Fibroblast of skin of right quadriceps (primary cell): ENCODE results near the gene OAS3.
"Not testable (repeated sequence)": the region's sequence is repeated elsewhere in the genome, so short reads cannot be mapped to it uniquely, and the experiment has no call there.

ENCODE experiments used
- DNase-seq: peaks from one replicate; pipeline ENCODE4 v3.0.0-alpha.2; 2013

Gene OAS3

DNA sequence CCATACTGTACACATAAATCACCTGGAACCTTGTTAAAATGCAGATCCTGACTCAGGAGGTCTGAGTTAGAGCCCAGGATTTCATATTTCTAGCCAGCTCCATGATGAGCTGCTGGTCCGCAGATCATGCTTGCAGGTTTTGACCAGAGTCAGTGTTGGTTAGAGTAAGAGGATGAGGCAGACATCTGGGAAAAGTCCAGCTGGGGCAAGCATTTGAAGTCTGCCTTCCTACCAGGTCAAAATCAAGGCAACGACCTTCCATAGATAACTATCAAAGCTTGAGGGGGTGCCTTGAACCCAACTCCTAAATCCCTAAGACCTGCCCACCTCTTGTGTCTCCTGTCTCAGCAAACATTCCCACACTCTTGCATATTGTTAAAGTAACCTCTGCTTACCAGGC, 49.3 kb downstream of the OAS3 start:
- no peak for DNase-seq

DNA sequence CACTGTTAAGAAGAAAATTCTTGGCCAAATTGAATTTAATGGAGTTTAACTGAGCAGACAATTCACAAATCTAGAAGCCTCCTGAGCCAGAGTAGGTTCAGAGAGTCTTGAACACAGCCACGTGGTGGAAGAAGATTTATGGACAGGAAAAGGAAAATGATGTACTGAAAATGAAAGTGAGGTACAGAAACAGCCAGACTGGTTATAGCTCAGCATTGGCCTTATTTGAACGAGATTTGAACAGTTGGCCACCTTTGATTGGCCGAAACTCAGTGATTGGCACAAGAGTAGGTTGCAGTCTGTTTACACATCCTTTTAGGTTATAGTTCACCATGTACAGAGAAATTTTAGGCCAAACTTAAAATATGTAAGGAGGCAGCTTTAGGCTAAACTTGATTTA, 50.0 kb downstream of the OAS3 start:
- no peak for DNase-seq

DNA sequence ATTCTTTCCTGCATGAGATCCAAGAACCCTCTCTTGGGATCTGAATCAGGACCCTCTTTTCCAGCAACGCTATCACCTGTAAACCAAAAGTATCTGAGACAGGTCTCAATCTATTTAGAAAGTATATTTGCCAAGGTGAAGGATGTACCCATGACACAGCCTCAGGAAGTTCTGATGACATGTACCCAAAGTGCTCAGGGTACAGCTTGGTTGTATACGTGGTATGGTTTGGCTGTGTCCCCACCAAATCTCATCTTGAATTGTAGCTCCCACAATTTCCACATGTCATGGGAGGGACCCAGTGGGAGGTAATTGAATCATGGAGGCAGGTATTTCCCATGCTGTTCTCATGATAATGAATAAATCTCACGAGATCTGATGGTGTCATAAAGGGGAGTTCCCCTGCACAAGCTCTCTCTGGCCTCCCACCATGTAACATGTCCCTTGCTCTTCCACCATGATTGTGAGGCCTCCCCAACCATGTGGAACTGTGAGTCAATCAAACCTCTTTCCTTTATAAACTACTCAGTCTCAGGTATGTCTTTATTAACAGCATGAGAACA, 50.6 kb downstream of the OAS3 start:
- DNase-seq = not testable (repeated sequence)

- DNase-seq = no peak
Measured at GRCh38 chr12:112989806-112990205, 51.5 kb downstream of the OAS3 start.

DNA sequence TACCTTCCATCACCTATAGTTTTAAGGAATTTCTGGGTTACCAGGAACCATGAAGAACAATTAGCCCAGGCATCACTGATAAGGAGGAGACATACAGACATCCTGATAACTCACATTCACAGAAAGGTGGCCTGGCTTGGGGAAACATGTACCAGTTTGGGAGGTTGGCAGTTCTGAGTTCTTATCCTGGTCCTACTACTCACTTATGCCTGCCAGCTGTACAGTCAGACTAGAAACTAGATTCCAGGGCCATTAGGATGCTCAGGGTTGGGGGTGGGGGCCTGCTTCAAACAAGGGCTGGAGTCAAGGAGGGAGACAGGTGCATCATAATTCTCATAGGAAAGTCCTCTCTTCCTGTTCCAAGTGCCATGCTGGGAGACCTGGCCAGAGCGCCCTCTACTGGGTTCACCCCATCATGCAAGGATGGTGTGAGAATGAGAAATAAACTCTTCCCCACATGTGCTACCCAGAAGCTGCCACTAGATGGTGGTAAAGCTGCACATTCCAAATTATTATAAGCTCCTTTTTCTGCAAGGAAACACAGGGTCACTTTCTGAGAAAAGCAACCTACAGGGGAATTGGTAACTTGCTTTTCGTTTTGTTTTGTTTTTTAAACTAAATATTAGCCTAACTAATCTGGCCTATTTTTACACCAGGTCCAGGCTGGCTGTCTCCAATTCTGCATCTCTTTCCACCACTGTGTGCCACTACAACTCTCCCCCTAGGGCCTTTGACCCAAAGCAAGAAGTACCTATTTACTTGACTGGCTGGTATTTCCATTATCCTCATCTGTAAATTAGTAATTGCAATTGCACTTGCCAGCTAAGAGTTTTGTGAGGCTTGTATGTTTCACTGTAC, 54.5 kb downstream of the OAS3 start:
- peak; percentile 49 for DNase-seq

GRCh38 chr12:112995008-112995407, 56.7 kb downstream of the OAS3 start:
- DNase-seq = no peak

DNA sequence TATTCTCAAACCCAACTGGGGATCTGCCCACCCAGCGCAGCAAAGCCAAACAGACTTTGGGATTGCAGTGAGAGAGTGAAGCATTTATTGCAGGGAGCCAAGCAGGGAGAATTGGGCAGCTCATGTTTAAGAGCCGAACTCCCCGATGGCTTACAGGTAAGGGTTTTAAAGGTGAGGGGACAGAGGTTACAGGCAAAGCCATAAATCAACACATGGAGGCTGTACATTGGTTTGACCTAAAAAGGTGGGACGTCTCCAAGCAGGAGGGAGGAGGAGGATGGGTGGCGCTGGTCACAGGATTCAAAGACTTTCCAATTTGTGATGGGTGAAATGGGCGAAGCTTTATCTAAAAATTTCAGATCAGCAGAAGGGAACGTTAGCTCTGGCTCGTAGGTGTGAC, 58.2 kb downstream of the OAS3 start:
- DNase-seq = no peak

DNA sequence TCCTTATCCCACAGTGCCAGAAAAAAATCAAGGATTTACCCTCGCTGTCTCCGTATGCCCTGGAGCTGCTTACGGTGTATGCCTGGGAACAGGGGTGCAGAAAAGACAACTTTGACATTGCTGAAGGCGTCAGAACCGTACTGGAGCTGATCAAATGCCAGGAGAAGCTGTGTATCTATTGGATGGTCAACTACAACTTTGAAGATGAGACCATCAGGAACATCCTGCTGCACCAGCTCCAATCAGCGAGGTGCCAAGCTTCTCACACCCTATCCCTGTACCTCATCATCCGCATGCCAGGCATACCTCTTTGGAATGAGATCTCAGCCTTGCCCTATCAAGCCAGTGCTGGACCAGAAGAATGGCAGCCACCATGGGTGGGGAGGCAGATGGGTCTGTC, 59.2 kb downstream of the OAS3 start:
- DNase-seq = no peak

GRCh38 chr12:112998987-112999767, 60.9 kb downstream of the OAS3 start:
- DNase-seq = no peak

- no peak for DNase-seq
Measured at GRCh38 chr12:113000433-113000832, 62.2 kb downstream of the OAS3 start.

DNA sequence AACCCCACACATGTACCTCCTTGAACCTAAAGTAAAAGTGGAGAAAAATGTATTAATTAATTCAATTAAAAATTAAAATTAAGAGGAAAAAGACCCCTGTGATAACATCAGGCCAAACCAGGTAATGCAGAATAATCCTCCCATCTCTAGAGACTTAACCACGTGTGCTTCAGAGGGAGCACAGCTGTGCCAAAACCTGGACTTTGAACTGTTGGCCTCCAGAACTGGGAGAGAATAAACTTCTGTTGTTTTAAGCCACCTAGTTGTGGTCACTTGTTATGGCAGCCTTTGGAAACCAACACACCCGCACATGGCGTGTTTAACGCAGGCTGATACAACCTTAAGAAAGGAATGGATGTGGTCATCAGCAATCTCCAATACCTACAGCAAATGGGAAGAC, 63.9 kb downstream of the OAS3 start:
- no peak for DNase-seq

DNA sequence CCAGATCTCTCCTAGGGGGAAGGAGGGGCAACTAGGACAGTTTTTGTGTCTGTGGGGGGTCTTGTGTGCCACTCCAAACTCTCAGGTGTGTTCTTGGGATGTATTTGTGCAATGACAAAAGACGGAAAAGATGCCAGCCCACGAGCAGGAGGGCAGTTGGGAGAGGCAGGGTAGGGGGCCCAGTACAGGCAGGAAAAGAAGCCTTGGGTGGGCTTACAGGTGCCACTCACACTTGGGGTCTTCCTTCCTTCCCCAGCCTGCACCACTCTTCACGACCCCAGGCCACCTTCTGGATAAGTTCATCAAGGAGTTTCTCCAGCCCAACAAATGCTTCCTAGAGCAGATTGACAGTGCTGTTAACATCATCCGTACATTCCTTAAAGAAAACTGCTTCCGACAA, 64.4 kb downstream of the OAS3 start:
- no peak for DNase-seq

DNA sequence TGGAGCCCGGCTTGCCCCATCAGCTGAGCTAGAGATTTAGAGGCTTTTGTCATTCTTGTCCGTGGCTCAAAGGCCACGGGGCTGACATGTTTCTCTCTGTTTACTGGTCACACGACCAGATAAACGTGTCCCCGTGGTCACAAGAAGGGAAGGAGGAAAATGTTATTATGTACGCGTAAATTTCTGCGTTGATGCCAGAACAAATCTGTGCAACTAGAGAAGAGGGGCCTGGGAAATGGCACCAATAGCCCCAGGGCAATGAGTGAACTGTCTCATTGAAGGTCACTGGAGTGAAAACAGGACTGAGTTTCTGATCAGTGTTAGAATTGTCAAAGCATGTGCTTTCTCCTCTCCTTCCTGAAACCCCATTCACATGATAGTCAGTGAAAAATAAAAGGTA, 65.4 kb downstream of the OAS3 start:
- no peak for DNase-seq

DNA sequence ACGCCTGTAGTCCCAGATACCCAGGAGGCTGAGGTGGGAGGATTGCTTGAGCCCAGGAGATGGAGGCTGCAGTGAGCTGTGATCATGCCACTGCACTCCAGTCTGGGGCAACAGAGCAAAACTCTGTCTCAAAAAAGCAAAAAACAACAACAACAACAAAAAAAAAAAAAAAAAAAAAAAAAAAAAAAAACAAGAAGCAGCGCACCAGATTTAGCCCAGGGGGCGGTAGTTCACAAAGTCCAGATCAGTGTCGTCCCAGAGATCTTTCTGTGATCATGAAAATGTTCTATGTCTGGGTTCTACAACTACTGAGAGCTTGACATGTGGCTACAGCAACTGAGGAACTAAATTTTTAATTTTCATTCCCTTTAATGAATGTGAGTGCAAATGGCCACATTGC, 67.5 kb downstream of the OAS3 start:
- DNase-seq = no peak

DNA sequence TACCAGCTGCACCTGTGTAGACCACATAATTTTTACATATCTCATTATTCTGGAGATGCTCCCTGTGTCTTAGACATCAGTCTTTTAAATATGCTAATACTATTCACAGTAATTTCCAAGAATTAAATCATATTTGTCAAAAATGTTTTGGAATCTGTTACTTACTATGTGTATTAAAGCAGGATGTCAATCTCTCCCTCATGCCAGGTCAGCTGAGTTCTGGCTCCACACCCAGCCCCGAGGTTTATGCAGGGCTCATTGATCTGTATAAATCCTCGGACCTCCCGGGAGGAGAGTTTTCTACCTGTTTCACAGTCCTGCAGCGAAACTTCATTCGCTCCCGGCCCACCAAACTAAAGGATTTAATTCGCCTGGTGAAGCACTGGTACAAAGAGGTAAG, 67.9 kb downstream of the OAS3 start:
- no peak for DNase-seq

GRCh38 chr12:113006641-113007040, 68.4 kb downstream of the OAS3 start:
- DNase-seq = no peak

DNA sequence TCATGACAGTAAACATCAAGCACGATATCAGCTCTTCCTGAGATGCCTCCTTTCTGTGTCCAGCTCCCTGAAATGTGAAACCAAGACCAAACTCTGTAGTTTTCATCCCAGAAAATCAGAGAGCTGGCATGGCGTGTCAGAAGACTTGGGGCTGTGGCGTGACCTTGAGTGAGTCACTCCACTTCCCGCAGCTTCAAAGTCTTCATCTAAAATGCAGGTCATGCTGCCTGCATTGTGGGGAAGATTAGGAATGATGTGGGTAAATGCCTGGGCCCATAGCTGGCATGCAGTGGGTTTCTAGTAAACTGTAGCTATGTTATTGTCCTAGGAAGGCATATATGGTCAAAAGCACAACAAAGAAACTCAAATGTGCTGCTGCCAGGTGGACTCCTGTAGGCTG, 68.9 kb downstream of the OAS3 start:
- DNase-seq = no peak

GRCh38 chr12:113010701-113011100, 72.4 kb downstream of the OAS3 start:
- DNase-seq = no peak

DNA sequence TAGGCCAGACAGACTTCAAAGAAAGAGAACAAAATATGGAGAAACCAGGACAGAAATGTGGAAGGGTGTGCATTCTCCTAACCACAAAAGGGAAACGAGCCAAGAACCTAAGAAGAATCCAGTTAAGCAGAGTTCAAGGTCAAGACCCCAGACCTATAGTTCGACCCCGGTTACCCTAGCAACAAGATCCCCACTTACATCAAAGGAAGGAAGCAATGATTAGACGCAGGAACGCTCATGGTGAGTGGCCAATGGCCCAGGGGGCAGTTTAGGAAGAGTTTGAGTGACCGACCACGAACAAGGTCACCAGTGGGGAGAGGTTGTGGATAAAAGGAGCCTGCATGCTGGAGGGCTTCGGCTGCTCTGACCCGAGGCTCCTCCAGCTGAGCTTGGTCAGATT, 76.3 kb downstream of the OAS3 start:
- DNase-seq = no peak

- DNase-seq = no peak
Measured at GRCh38 chr12:113016796-113017195, 78.5 kb downstream of the OAS3 start.

- DNase-seq = no peak
Measured at GRCh38 chr12:113019025-113019424, 80.8 kb downstream of the OAS3 start.

- DNase-seq = no peak
Measured at GRCh38 chr12:113021500-113021899, 83.2 kb downstream of the OAS3 start.
